HTERT RPE-1 (cell line): ENCODE results near the gene WDR82.

Experiments used
- in situ Hi-C: fragments of 300-500 bp; cut with MboI; formaldehyde crosslinking; loops from 4 replicates; pipeline ENCODE4 v1.14.3; 2020; ENCODE audit warnings: low sequenced_read_pairs

The WDR82 gene

GRCh38 chr3:52278510-52279069 lies at the start of gene WDR82:
WDR82 (minus strand) TSS chr3:52278649; CDS start chr3:52278361, 288 bp downstream.
- in situ Hi-C loops, result no loop called here

- in situ Hi-C loops, result no loop called here
These were observed 49.2 kb upstream of the WDR82 start for GRCh38 chr3:52327486-52328290.

- in situ Hi-C loops, result no loop called here
These were observed 48.5 kb upstream of the WDR82 start for GRCh38 chr3:52326976-52327375.

GRCh38 chr3:52325686-52326085 lies 47.2 kb upstream of the WDR82 start:
- in situ Hi-C loops, result no loop called here

- in situ Hi-C loops, result no loop called here
These were observed 46.2 kb upstream of the WDR82 start for GRCh38 chr3:52324676-52325075.

- in situ Hi-C loops, result no loop called here
These were observed 45.3 kb upstream of the WDR82 start for GRCh38 chr3:52323526-52324295.

- in situ Hi-C loops, result no loop called here
These were observed 44.0 kb upstream of the WDR82 start for GRCh38 chr3:52322466-52322865.

GRCh38 chr3:52321481-52321880 lies 43.0 kb upstream of the WDR82 start:
- in situ Hi-C loops, result no loop called here

- in situ Hi-C loops, result no loop called here
These were observed 41.6 kb upstream of the WDR82 start for GRCh38 chr3:52319921-52320595.

GRCh38 chr3:52318186-52318816 lies 39.9 kb upstream of the WDR82 start:
- in situ Hi-C loops, result no loop called here

GRCh38 chr3:52317208-52318000 lies 39.0 kb upstream of the WDR82 start:
- in situ Hi-C loops, result no loop called here

- in situ Hi-C loops, result no loop called here
These were observed 37.7 kb upstream of the WDR82 start, which contains the start of gene DNAH1 for GRCh38 chr3:52315977-52316764. DNAH1 (plus strand) TSS chr3:52316319; CDS start chr3:52322443, 6,124 bp downstream.

- in situ Hi-C loops, result no loop called here
These were observed 36.6 kb upstream of the WDR82 start for GRCh38 chr3:52315006-52315405.

GRCh38 chr3:52314489-52314888 lies 36.0 kb upstream of the WDR82 start:
- in situ Hi-C loops, result no loop called here

- in situ Hi-C loops, result no loop called here
These were observed 35.3 kb upstream of the WDR82 start for GRCh38 chr3:52313774-52314188.

GRCh38 chr3:52313188-52313773 lies 34.8 kb upstream of the WDR82 start:
- in situ Hi-C loops, result no loop called here

GRCh38 chr3:52311576-52312119 lies 33.2 kb upstream of the WDR82 start:
- in situ Hi-C loops, result no loop called here

GRCh38 chr3:52310861-52311575 lies 32.6 kb upstream of the WDR82 start:
- in situ Hi-C loops, result no loop called here
